ENCODE results near the gene CCDC13. TPM values are rescaled to one million over a fixed set of nuclear protein-coding genes. Genes with fewer than 3 reads are reported as not detected.

The CCDC13 gene
- total and polyA plus RNA-seq, 2 donors (not counting 1 experiment from before 2014, with no cell fraction given), result 0.41 to 0.66 TPM

DNA sequence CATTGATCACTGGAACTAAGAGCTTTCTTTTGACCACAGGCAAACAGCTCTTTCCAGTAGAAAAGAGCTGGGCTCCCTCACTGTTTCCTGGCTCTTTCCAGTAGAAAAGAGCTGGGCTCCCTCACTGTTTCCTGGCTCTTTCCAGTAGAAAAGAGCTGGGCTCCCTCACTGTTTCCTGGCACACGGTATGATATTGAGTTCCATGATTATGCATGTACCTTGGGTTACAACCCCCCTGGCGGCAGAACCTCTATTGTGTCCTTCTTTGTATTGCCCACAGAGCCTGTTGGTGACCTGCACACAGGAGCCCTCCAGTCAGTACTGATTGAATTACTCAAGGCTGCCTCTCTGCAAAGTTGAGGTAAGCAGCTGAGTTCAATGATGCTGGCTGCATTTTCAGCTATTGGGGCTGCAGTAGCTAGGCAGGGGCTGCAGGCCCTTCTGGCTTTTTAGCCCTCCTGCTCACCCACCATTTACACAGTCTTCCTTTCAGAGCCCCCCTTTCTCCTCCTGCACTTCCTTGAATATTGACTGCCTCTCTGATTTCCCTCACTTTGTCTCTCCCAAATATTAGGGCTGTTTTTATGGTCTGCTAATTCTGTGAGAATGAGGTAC lies 46.4 kb upstream of the CCDC13 start:
- Histone ChIP-seq H4K20me1 (ENCODE audit: control insufficient read depth, extremely low read depth, insufficient read depth, low read length) (no peaks in the 10 kb centered on the region), H3K4me3 (replicated peaks in 1 of 4; ENCODE audit: control extremely low read depth in 1 of 4, insufficient read depth in 1 of 4, low read depth in 3 of 4, low read length in 4 of 4) (no peak overlapping the region), H3K27me3 (ENCODE audit: control insufficient read depth, insufficient read depth, low read length) (peaks cover 2% of the 10 kb centered on the region), H3K9me3 (ENCODE audit: control insufficient read depth, insufficient read depth, low read depth, low read length) (no peaks in the 10 kb centered on the region), H3K4me2 (ENCODE audit: extremely low read depth, insufficient read depth, low read length) (no peak overlapping the region), H3K79me2 (ENCODE audit: control insufficient read depth, insufficient read depth, low read length) (no peaks in the 10 kb centered on the region), H3K9ac (ENCODE audit: insufficient read depth, low read length) (no peak overlapping the region), H2AFZ (ENCODE audit: low read length) (no peak overlapping the region), H3K36me3 (ENCODE audit: control insufficient read depth, insufficient read depth, low read length) (no peaks in the 10 kb centered on the region), H3K4me1 (ENCODE audit: control insufficient read depth, extremely low read depth, insufficient read depth, low read length) (no peaks in the 10 kb centered on the region), H3K27ac (ENCODE audit: insufficient read depth, low read length) (no peak overlapping the region)
- TF ChIP-seq, protein P1, sequence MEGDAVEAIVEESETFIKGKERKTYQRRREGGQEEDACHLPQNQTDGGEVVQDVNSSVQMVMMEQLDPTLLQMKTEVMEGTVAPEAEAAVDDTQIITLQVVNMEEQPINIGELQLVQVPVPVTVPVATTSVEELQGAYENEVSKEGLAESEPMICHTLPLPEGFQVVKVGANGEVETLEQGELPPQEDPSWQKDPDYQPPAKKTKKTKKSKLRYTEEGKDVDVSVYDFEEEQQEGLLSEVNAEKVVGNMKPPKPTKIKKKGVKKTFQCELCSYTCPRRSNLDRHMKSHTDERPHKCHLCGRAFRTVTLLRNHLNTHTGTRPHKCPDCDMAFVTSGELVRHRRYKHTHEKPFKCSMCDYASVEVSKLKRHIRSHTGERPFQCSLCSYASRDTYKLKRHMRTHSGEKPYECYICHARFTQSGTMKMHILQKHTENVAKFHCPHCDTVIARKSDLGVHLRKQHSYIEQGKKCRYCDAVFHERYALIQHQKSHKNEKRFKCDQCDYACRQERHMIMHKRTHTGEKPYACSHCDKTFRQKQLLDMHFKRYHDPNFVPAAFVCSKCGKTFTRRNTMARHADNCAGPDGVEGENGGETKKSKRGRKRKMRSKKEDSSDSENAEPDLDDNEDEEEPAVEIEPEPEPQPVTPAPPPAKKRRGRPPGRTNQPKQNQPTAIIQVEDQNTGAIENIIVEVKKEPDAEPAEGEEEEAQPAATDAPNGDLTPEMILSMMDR (conservative IDR thresholded peaks at IDR 0.05 in 1 of 2, IDR thresholded peaks at IDR 0.05 in 1 of 2; ENCODE audit: low read depth in 1 of 2, low read length in 2 of 2), result no peak
- TF ChIP-seq EZH2 (IDR thresholded peaks at IDR 0.05; ENCODE audit: low read length, missing control alignments), result no peak
- no peak for DNase-seq (ENCODE audit: low read depth in 2 of 2)

DNA sequence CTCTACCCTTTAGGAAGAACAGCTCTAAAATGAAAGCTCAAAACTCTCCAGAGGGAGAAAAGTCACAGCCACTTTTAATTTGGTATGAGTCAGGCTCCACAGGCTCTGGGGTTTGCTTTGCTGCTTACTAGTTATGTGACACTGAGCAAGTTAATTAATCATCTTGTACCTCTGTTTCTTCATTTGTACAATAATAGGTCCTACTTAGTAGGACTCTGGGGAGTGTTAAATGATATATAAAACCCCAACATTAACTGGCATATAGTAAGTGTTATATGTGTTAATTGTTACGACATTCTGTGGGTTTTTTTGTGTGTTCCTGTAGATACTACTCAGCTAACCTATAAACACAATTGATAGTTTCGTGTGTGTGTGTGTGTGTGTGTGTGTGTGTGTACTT lies 42.8 kb upstream of the CCDC13 start:
- no peak for TF ChIP-seq EZH2 (IDR thresholded peaks at IDR 0.05; ENCODE audit: low read length, missing control alignments)
- TF ChIP-seq, protein P1 (conservative IDR thresholded peaks at IDR 0.05 in 1 of 2, IDR thresholded peaks at IDR 0.05 in 1 of 2; ENCODE audit: low read depth in 1 of 2, low read length in 2 of 2), result no peak
- Histone ChIP-seq H3K36me3 (ENCODE audit: control insufficient read depth, insufficient read depth, low read length) (no peaks in the 10 kb centered on the region), H4K20me1 (ENCODE audit: control insufficient read depth, extremely low read depth, insufficient read depth, low read length) (no peaks in the 10 kb centered on the region), H2AFZ (ENCODE audit: low read length) (no peak overlapping the region), H3K27ac (ENCODE audit: insufficient read depth, low read length) (no peak overlapping the region), H3K4me1 (ENCODE audit: control insufficient read depth, extremely low read depth, insufficient read depth, low read length) (no peaks in the 10 kb centered on the region), H3K79me2 (ENCODE audit: control insufficient read depth, insufficient read depth, low read length) (no peaks in the 10 kb centered on the region), H3K4me2 (ENCODE audit: extremely low read depth, insufficient read depth, low read length) (no peak overlapping the region), H3K27me3 (ENCODE audit: control insufficient read depth, insufficient read depth, low read length) (peaks cover 2% of the 10 kb centered on the region), H3K9ac (ENCODE audit: insufficient read depth, low read length) (no peak overlapping the region), H3K4me3 (replicated peaks in 1 of 4; ENCODE audit: control extremely low read depth in 1 of 4, insufficient read depth in 1 of 4, low read depth in 3 of 4, low read length in 4 of 4) (no peak overlapping the region), H3K9me3 (ENCODE audit: control insufficient read depth, insufficient read depth, low read depth, low read length) (no peaks in the 10 kb centered on the region)
- no peak for DNase-seq (ENCODE audit: low read depth in 2 of 2)

DNA sequence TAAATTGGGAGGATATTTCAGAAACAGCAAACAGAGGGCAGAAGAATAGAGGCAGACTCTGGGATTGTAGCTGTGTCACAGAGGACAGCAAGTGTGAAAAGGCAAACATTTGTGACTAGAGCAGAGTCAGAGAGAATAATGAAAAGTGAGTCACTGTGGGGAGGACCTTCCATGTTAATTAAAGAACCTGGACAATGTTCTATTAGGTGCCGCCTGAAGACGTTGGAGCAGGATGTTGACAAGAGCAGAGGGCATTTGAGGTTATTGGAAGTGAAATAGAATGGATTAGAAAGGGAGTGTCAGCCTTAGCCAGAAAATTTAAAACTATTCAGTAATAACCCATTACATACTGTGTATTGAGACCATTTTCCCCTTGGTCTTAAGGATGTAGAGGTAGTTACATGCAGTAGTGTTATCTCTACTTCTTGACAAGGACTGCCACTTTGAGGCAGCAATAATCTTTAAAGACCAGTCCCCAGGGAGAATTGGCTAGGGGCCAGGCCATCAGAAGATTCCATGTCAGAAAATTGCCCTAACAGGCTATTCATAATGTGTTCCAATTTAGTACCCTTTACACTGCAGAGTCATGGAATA lies 42.0 kb upstream of the CCDC13 start:
- Histone ChIP-seq H3K9me3 (ENCODE audit: control insufficient read depth, insufficient read depth, low read depth, low read length) (no peaks in the 10 kb centered on the region), H4K20me1 (ENCODE audit: control insufficient read depth, extremely low read depth, insufficient read depth, low read length) (no peaks in the 10 kb centered on the region), H3K4me1 (ENCODE audit: control insufficient read depth, extremely low read depth, insufficient read depth, low read length) (no peaks in the 10 kb centered on the region), H3K4me2 (ENCODE audit: extremely low read depth, insufficient read depth, low read length) (no peak overlapping the region), H2AFZ (ENCODE audit: low read length) (no peak overlapping the region), H3K79me2 (ENCODE audit: control insufficient read depth, insufficient read depth, low read length) (no peaks in the 10 kb centered on the region), H3K27me3 (ENCODE audit: control insufficient read depth, insufficient read depth, low read length) (peaks cover 2% of the 10 kb centered on the region), H3K9ac (ENCODE audit: insufficient read depth, low read length) (no peak overlapping the region), H3K4me3 (replicated peaks in 1 of 4; ENCODE audit: control extremely low read depth in 1 of 4, insufficient read depth in 1 of 4, low read depth in 3 of 4, low read length in 4 of 4) (no peak overlapping the region), H3K36me3 (ENCODE audit: control insufficient read depth, insufficient read depth, low read length) (no peaks in the 10 kb centered on the region), H3K27ac (ENCODE audit: insufficient read depth, low read length) (no peak overlapping the region)
- no peak for TF ChIP-seq EZH2 (IDR thresholded peaks at IDR 0.05; ENCODE audit: low read length, missing control alignments)
- TF ChIP-seq, protein P1 (conservative IDR thresholded peaks at IDR 0.05 in 1 of 2, IDR thresholded peaks at IDR 0.05 in 1 of 2; ENCODE audit: low read depth in 1 of 2, low read length in 2 of 2), result no peak
- DNase-seq (ENCODE audit: low read depth in 2 of 2), result no peak
